Measurements from ENCODE around the gene MDP1. TPM values are rescaled to one million over a fixed set of nuclear protein-coding genes. Genes with fewer than 3 reads are reported as not detected.

MDP1 gene
- total and polyA plus RNA-seq, 10 of the 15 experiments (the other 5 are each of a cell fraction or from before 2014, with no cell fraction given), result 10.4 to 45.8 (median 23.5) TPM

- intact Hi-C loops (cut with micrococcal nuclease; ENCODE audit: unreplicated experiment) (no loop called here), in situ Hi-C loops (cut with MboI) (no loop called here)
- RAD21 ChIA-PET (ENCODE audit: unreplicated experiment), result interaction anchor here (0.5 kb wide), 1 partner anchor 21 kb away, joined by 3 read pairs; no protein-coding TSS in a partner anchor
- Histone ChIP-seq H4K20me1 (ENCODE audit: control insufficient read depth, insufficient read depth) (no peaks in the 10 kb centered on the region), H3K4me1 (ENCODE audit: control insufficient read depth, insufficient read depth, low read length) (0 out of 2 replicates have a peak, but pooled peaks cover 4% of the 10 kb centered on the region), H3K36me3 (ENCODE audit: control insufficient read depth in 2 of 2, insufficient read depth in 2 of 2, low read length in 1 of 2) (peaks cover 25 to 55% of the 10 kb centered on the region in 2 experiments), H3K27me3 (replicated peaks in 1 of 2; ENCODE audit: control insufficient read depth in 2 of 2, insufficient read depth in 2 of 2, low read length in 1 of 2) (no peaks in the 10 kb centered on the region), H3K4me3 (no peak overlapping the region), H3K79me2 (ENCODE audit: control insufficient read depth, insufficient read depth, low read length) (peaks cover 14% of the 10 kb centered on the region), H3K9me3 (replicated peaks; ENCODE audit: control insufficient read depth, insufficient read depth, low read length) (no peaks in the 10 kb centered on the region), H3K9ac (ENCODE audit: control insufficient read depth, insufficient read depth, low read length) (no peak overlapping the region), H3K4me2 (ENCODE audit: control insufficient read depth, insufficient read depth) (no peak overlapping the region), H2AFZ (ENCODE audit: control insufficient read depth, low read depth, low read length) (no peak overlapping the region), H3K27ac (ENCODE audit: control insufficient read depth, insufficient read depth) (no peak overlapping the region)
- SMC1A ChIA-PET (ENCODE audit: uncharacterized antibody, unreplicated experiment), result interaction anchor here (0.9 kb wide), 1 partner anchor 13 kb away, joined by 3 read pairs; the partner anchor contains the start of gene TM9SF1
- FAIRE-seq (no peak), ATAC-seq (no peak), DNase-seq (ENCODE audit: low read depth, low spot score) (no peak)
- no peak for TF ChIP-seq BACH1 (IDR thresholded peaks at IDR 0.05; ENCODE audit: borderline replicate concordance)
- peak; percentile 74 for TF ChIP-seq POLR2A (IDR thresholded peaks at IDR 0.05; ENCODE audit: low read depth, low read length)
- TF ChIP-seq ASH2L (IDR thresholded peaks at IDR 0.05; ENCODE audit: borderline replicate concordance, low read depth), result no peak
- peak; percentile 50; the same call in 1 of the 2 replicates for TF ChIP-seq POLR2AphosphoS5 (IDR thresholded peaks at IDR 0.05; ENCODE audit: low read length)
- POLR2A ChIA-PET, result no interaction called here
- CTCF ChIA-PET, result no interaction called here
- BruUV-seq (replicated peaks), result no TSS peak
- 98% methylated on average over 14 of the region's 15 CpGs for WGBS (ENCODE audit: insufficient coverage, insufficient replicate concordance, low lambda C conversion rate, missing lambda C conversion rate)
Measured at GRCh38 chr14:24183014-24183481, 32.8 kb downstream of the MDP1 start.

GRCh38 chr14:24182110-24182882 is 33.6 kb downstream of the MDP1 start:
- intact Hi-C loops (cut with micrococcal nuclease; ENCODE audit: unreplicated experiment), result no loop called here
- CTCF ChIA-PET, result no interaction called here
- no peak overlapping the region for H2AFZ ChIP-seq (ENCODE audit: control insufficient read depth, low read depth, low read length)
- H3K36me3 ChIP-seq (ENCODE audit: control insufficient read depth in 2 of 2, insufficient read depth in 2 of 2, low read length in 1 of 2), result peaks cover 25 to 57% of the 10 kb centered on the region in 2 experiments
- H3K4me1 ChIP-seq (ENCODE audit: control insufficient read depth, insufficient read depth, low read length), result no peaks in the 10 kb centered on the region
- 92% methylated on average over 14 of the region's 14 CpGs for WGBS (ENCODE audit: insufficient coverage, insufficient replicate concordance, low lambda C conversion rate, missing lambda C conversion rate)
- POLR2A ChIA-PET, result interaction anchor here (1.6 kb wide), 1 partner anchor 21 kb away, joined by 6 read pairs; the partner anchor contains the start of gene IRF9
- FAIRE-seq, result no peak
- H3K4me2 ChIP-seq (ENCODE audit: control insufficient read depth, insufficient read depth), result no peak overlapping the region
- RAD21 ChIA-PET (ENCODE audit: unreplicated experiment), result interaction anchor here (0.5 kb wide), 1 partner anchor 20 kb away, joined by 3 read pairs; no protein-coding TSS in a partner anchor
- in situ Hi-C loops (cut with MboI), result no loop called here
- H4K20me1 ChIP-seq (ENCODE audit: control insufficient read depth, insufficient read depth), result no peaks in the 10 kb centered on the region
- H3K79me2 ChIP-seq (ENCODE audit: control insufficient read depth, insufficient read depth, low read length), result peaks cover 7% of the 10 kb centered on the region
- no peak for DNase-seq (ENCODE audit: low read depth, low spot score)
- no peak overlapping the region for H3K27ac ChIP-seq (ENCODE audit: control insufficient read depth, insufficient read depth)
- H3K4me3 ChIP-seq, result no peak overlapping the region
- no TSS peak for BruUV-seq (replicated peaks)
- ATAC-seq, result no peak; the same call in 2 of the 3 replicates
- SMC1A ChIA-PET (ENCODE audit: uncharacterized antibody, unreplicated experiment), result interaction anchor here (0.9 kb wide), 1 partner anchor 13 kb away, joined by 3 read pairs; the partner anchor contains the start of gene TM9SF1
- H3K9me3 ChIP-seq (replicated peaks; ENCODE audit: control insufficient read depth, insufficient read depth, low read length), result no peaks in the 10 kb centered on the region
- no peaks in the 10 kb centered on the region for H3K27me3 ChIP-seq (replicated peaks in 1 of 2; ENCODE audit: control insufficient read depth in 2 of 2, insufficient read depth in 2 of 2, low read length in 1 of 2)
- H3K9ac ChIP-seq (ENCODE audit: control insufficient read depth, insufficient read depth, low read length), result no peak overlapping the region
- TF ChIP-seq CHD2 (IDR thresholded peaks at IDR 0.05; ENCODE audit: borderline replicate concordance, low read depth, low read length) (no peak), RB1 (IDR thresholded peaks at IDR 0.05; ENCODE audit: borderline replicate concordance) (no peak), HDAC6 (IDR thresholded peaks at IDR 0.05; ENCODE audit: unreplicated experiment) (no peak), CEBPB (IDR thresholded peaks at IDR 0.05; ENCODE audit: borderline replicate concordance in 1 of 2, low read depth in 2 of 2, low read length in 2 of 2) (no peak), NR2F1 (conservative IDR thresholded peaks at IDR 0.05) (no peak), MLLT1 (IDR thresholded peaks at IDR 0.05) (no peak), CBFB (IDR thresholded peaks at IDR 0.05; ENCODE audit: low read depth) (peak; percentile 6; the same call in 1 of the 2 replicates), MTA3 (IDR thresholded peaks at IDR 0.05; ENCODE audit: borderline replicate concordance, low read length) (0 out of 2 replicates have a peak, but pooled peaks have one; percentile 2), HCFC1 (IDR thresholded peaks at IDR 0.05; ENCODE audit: low read length) (no peak), MEF2B (IDR thresholded peaks at IDR 0.05; ENCODE audit: partially characterized antibody, poor library complexity, severe bottlenecking) (no peak), RAD51 (IDR thresholded peaks at IDR 0.05) (no peak), YY1 (IDR thresholded peaks at IDR 0.05; ENCODE audit: low read depth, low read length) (0 out of 2 replicates have a peak, but pooled peaks have one; percentile 13), SIN3A (IDR thresholded peaks at IDR 0.05; ENCODE audit: low read depth, low read length) (no peak)

All from GM12878 (cell line).